ENCODE measurements around the gene SVIL.

- TF ChIP-seq CTCF (IDR thresholded peaks at IDR 0.05) (no peak), POLR2A (IDR thresholded peaks at IDR 0.05) (no peak)
Measured at GRCh38 chr10:29557665-29558064, 77.1 kb downstream of the SVIL start.
